Panc1 (cell line): ENCODE data around the gene SQOR. TPM values are rescaled to one million over a fixed set of nuclear protein-coding genes. Genes with fewer than 3 reads are reported as not detected.

Experiments
- ATAC-seq: fragments of 200-7000 bp; cut with Tn5 transposase; 2 replicates; pipeline ENCODE4 v1.9.1; 2020; ENCODE audit warnings: mild to moderate bottlenecking, moderate library complexity
- BruUV-seq: library from RNA; stranded (reverse); fragments of 400-500 nt; replicated peaks from 2 replicates; lab custom pipeline; 2021; lab: Mats Ljungman, UMichigan
- CTCF ChIA-PET: fragments of 300-600 bp; sonication (Branson Sonifier 250); formaldehyde crosslinking; loops from one replicate; lab custom pipeline; 2022; ENCODE audit warnings: antibody characterized with exemption; lab: Charles Lee
- POLR2A ChIA-PET: fragments of 300-600 bp; sonication (Branson Sonifier 250); formaldehyde crosslinking; loops from one replicate; lab custom pipeline; 2022; ENCODE audit warnings: antibody characterized with exemption; lab: Charles Lee
- DNase-seq: peaks from one replicate; pipeline ENCODE4 v3.0.0-alpha.2; 2010; ENCODE audit warnings: low read depth, low spot score
- H3K27ac ChIP-seq: 2 replicates; pipeline ENCODE4 v1.5.1; 2011; ENCODE audit warnings: mild to moderate bottlenecking, low read length, inconsistent platforms
- H3K27me3 ChIP-seq: fragments of 200-500 bp; sonication (Bioruptor generic); 2 replicates; pipeline ENCODE4 v1.6.0; 2014; ENCODE audit warnings: low read length, inconsistent platforms; ENCODE audit not compliant: control insufficient read depth, insufficient read depth
- H3K36me3 ChIP-seq: fragments of 200-500 bp; sonication (Bioruptor generic); 2 replicates; pipeline ENCODE4 v1.5.1; 2014; ENCODE audit warnings: inconsistent platforms, mild to moderate bottlenecking, low read length, moderate library complexity; ENCODE audit not compliant: control insufficient read depth, insufficient read depth
- H3K4me1 ChIP-seq: 2 replicates; pipeline ENCODE4 v1.5.1; 2011; ENCODE audit warnings: inconsistent platforms, mild to moderate bottlenecking, low read length, moderate library complexity; ENCODE audit not compliant: control insufficient read depth, insufficient read depth
- H3K4me3 ChIP-seq, 2 experiments: 2 replicates each; pipeline ENCODE4 v1.5.1; 2011 to 2012; ENCODE audit warnings: low read depth in 2 of 2, low read length in 2 of 2, mild to moderate bottlenecking in 2 of 2, inconsistent platforms in 1 of 2, moderate library complexity in 1 of 2
- H3K9me3 ChIP-seq: fragments of 200-500 bp; sonication (Bioruptor generic); 2 replicates; pipeline ENCODE4 v1.5.1; 2014; ENCODE audit warnings: low read depth, mild to moderate bottlenecking, inconsistent platforms, low read length, moderate library complexity; ENCODE audit not compliant: control insufficient read depth, insufficient read depth
- CTCF ChIP-seq: fragments of 450-650 bp; IDR thresholded peaks from 2 replicates; pipeline ENCODE4 v1.5.1; 2017; ENCODE audit warnings: mild to moderate bottlenecking
- POLR2AphosphoS5 ChIP-seq: IDR thresholded peaks from 2 replicates; pipeline ENCODE4 v1.6.1; 2012; ENCODE audit warnings: mild to moderate bottlenecking, low read depth, low read length, moderate library complexity
- REST ChIP-seq, 2 experiments: IDR thresholded peaks; 2 replicates each; pipeline ENCODE4 v1.6.1; 2011 to 2012; ENCODE audit warnings: low read depth in 2 of 2, control low read depth in 1 of 2, low read length in 1 of 2, mild to moderate bottlenecking in 1 of 2, moderate library complexity in 1 of 2; ENCODE audit not compliant: insufficient read depth in 1 of 2
- SIN3A ChIP-seq: IDR thresholded peaks from 2 replicates; pipeline ENCODE4 v1.6.1; 2012; ENCODE audit warnings: low read depth, mild to moderate bottlenecking, low read length, moderate library complexity, borderline replicate concordance; ENCODE audit not compliant: insufficient read depth
- TCF7L2 ChIP-seq: IDR thresholded peaks from 2 replicates; pipeline ENCODE4 v1.6.1; 2011; ENCODE audit warnings: mild to moderate bottlenecking, low read depth, low read length, inconsistent platforms
- in situ Hi-C: cut with HindIII; loops from 2 replicates; pipeline ENCODE4 v1.10.0; 2016; ENCODE audit warnings: low sequenced_read_pairs, low pct_unique_long_range_greater_than_20kb
- intact Hi-C: fragments of 100-400 bp; cut with micrococcal nuclease; formaldehyde crosslinking; loops from one replicate; pipeline ENCODE4 v1.10.0; 2022; ENCODE audit not compliant: unreplicated experiment
- total RNA-seq: library from RNA; stranded (reverse); gene quantifications from one replicate; pipeline ENCODE4 v1.2.1, GENCODE V29; 2021; ENCODE audit not compliant: unreplicated experiment

Gene SQOR
- total RNA-seq, 1 experiment from 2014 or later = 62.2 TPM

- Histone ChIP-seq H3K27ac (no peak overlapping the region), H3K9me3 (no peaks in the 10 kb centered on the region), H3K27me3 (no peaks in the 10 kb centered on the region), H3K36me3 (no peaks in the 10 kb centered on the region), H3K4me3 (no peak overlapping the region), H3K4me1 (no peaks in the 10 kb centered on the region)
- BruUV-seq = no TSS peak
- in situ Hi-C loops = no loop called here
- CTCF ChIA-PET = no interaction called here
- TF ChIP-seq POLR2AphosphoS5 = no peak
- no peak for TF ChIP-seq CTCF
- TF ChIP-seq TCF7L2 = no peak
- TF ChIP-seq SIN3A = no peak
- no peak for TF ChIP-seq REST (IDR thresholded peaks at IDR 0.05; ENCODE audit: insufficient read depth in 1 of 2, low read depth in 2 of 2, low read length in 1 of 2)
- DNase-seq (no peak), ATAC-seq (no peak)
- POLR2A ChIA-PET = no interaction called here
- intact Hi-C loops = no loop called here
Observed at GRCh38 chr15:45720183-45720582, 85.4 kb downstream of the SQOR start.

GRCh38 chr15:45728641-45729040 is 93.8 kb downstream of the SQOR start:
- Histone ChIP-seq H3K36me3 (no peaks in the 10 kb centered on the region), H3K4me3 (no peak overlapping the region), H3K27ac (no peak overlapping the region), H3K9me3 (no peaks in the 10 kb centered on the region), H3K27me3 (no peaks in the 10 kb centered on the region), H3K4me1 (no peaks in the 10 kb centered on the region)
- CTCF ChIA-PET = no interaction called here
- DNase-seq (no peak), ATAC-seq (no peak)
- TF ChIP-seq SIN3A = no peak
- TF ChIP-seq CTCF = no peak
- TF ChIP-seq REST (IDR thresholded peaks at IDR 0.05; ENCODE audit: insufficient read depth in 1 of 2, low read depth in 2 of 2, low read length in 1 of 2) = no peak
- no peak for TF ChIP-seq POLR2AphosphoS5
- no peak for TF ChIP-seq TCF7L2
- in situ Hi-C loops = no loop called here
- POLR2A ChIA-PET = no interaction called here
- no TSS peak for BruUV-seq
- intact Hi-C loops = no loop called here
